Measurements from ENCODE around the gene C1RL. TPM values are rescaled to one million over a fixed set of nuclear protein-coding genes. Genes with fewer than 3 reads are reported as not detected.
A peak's percentile ranks its signal among the peaks of the same experiment; 100 is the strongest.

C1RL gene
- total RNA-seq, 1 experiment from 2014 or later, result 8.9 TPM

- ChIA-PET POLR2A (ENCODE audit: unreplicated experiment) (interaction anchor here (0.5 kb wide), 1 partner anchor 149 kb away, joined by 6 read pairs; the partner anchor contains the start of gene C12orf57), CTCF (no interaction called here)
- H2AFZ ChIP-seq (ENCODE audit: low read length), result peak overlapping the region; percentile 91; the same call in 1 of the 2 replicates
- H3K36me3 ChIP-seq (ENCODE audit: low read depth, low read length), result no peaks in the 10 kb centered on the region
- no peaks in the 10 kb centered on the region for H4K20me1 ChIP-seq (ENCODE audit: low read length)
- peaks cover 3% of the 10 kb centered on the region; the same call in 1 of the 2 replicates for H3K4me1 ChIP-seq (ENCODE audit: insufficient read depth, low read length)
- H3K27me3 ChIP-seq (ENCODE audit: low read length), result no peaks in the 10 kb centered on the region
- TF ChIP-seq CTCF (conservative IDR thresholded peaks at IDR 0.05; ENCODE audit: low read depth, low read length) (no peak), EZH2 (IDR thresholded peaks at IDR 0.05; ENCODE audit: low read length, unreplicated experiment) (no peak), EZH2phosphoT487 (IDR thresholded peaks at IDR 0.05; ENCODE audit: borderline replicate concordance, low read length) (no peak)
- H3F3A ChIP-seq (ENCODE audit: low read length, unreplicated experiment), result no peaks in the 10 kb centered on the region
- no peak for DNase-seq
- H3K27ac ChIP-seq (ENCODE audit: low read length), result no peak overlapping the region
- ATAC-seq, result no peak
- no peaks in the 10 kb centered on the region for H3K79me2 ChIP-seq (ENCODE audit: low read length)
- no peaks in the 10 kb centered on the region for H3K9me2 ChIP-seq (replicated peaks; ENCODE audit: low read length)
- no peak overlapping the region for H3K9ac ChIP-seq (ENCODE audit: low read length)
- BruUV-seq (replicated peaks), result no TSS peak
- no peak overlapping the region for H3K4me2 ChIP-seq (ENCODE audit: low read length)
- no peak overlapping the region for H3K4me3 ChIP-seq (ENCODE audit: low read length)
- intact Hi-C loops (cut with micrococcal nuclease), result loop anchor here (1.0 to 2.0 kb wide), 2 partner anchors 33 to 74 kb away; partner anchors contain the start of genes C1S and LPCAT3
- no peaks in the 10 kb centered on the region for H3K9me3 ChIP-seq (ENCODE audit: low read length)
These were observed 16.0 kb downstream of the C1RL start for GRCh38 chr12:7092986-7093460.

GRCh38 chr12:7092229-7092985, 16.6 kb downstream of the C1RL start, which contains the start of gene C1R:
Gene C1R, minus strand, starts transcription at chr12:7092445. Its CDS starts 57 bp downstream, at chr12:7092388.
- H3K9ac ChIP-seq (ENCODE audit: low read length), result peak within 1 kb of the TSS; percentile 29; the same call in 1 of the 2 replicates
- H3K4me1 ChIP-seq (ENCODE audit: insufficient read depth, low read length), result peaks cover 3% of the 10 kb centered on the region; the same call in 1 of the 2 replicates
- no peaks in the 10 kb centered on the region for H3K9me2 ChIP-seq (replicated peaks; ENCODE audit: low read length)
- H3K4me3 ChIP-seq (ENCODE audit: low read length), result peak within 1 kb of the TSS; percentile 66
- H3K79me2 ChIP-seq (ENCODE audit: low read length), result no peaks in the 10 kb centered on the region
- no peaks in the 10 kb centered on the region for H3K9me3 ChIP-seq (ENCODE audit: low read length)
- intact Hi-C loops (cut with micrococcal nuclease), result loop anchor here (1.0 to 2.0 kb wide), 2 partner anchors 32 to 74 kb away; partner anchors contain the start of genes C1S and LPCAT3
- CTCF ChIA-PET, result no interaction called here
- peak within 1 kb of the TSS; percentile 91 for H2AFZ ChIP-seq (ENCODE audit: low read length)
- no peaks in the 10 kb centered on the region for H3F3A ChIP-seq (ENCODE audit: low read length, unreplicated experiment)
- no peaks in the 10 kb centered on the region for H3K27me3 ChIP-seq (ENCODE audit: low read length)
- no peak within 1 kb of the TSS for H3K27ac ChIP-seq (ENCODE audit: low read length)
- TF ChIP-seq CTCF (conservative IDR thresholded peaks at IDR 0.05; ENCODE audit: low read depth, low read length) (peak; percentile 82), EZH2 (IDR thresholded peaks at IDR 0.05; ENCODE audit: low read length, unreplicated experiment) (no peak), EZH2phosphoT487 (IDR thresholded peaks at IDR 0.05; ENCODE audit: borderline replicate concordance, low read length) (no peak)
- H3K36me3 ChIP-seq (ENCODE audit: low read depth, low read length), result no peaks in the 10 kb centered on the region
- ATAC-seq, result peak; percentile 72
- H4K20me1 ChIP-seq (ENCODE audit: low read length), result no peaks in the 10 kb centered on the region
- peak; percentile 63 for DNase-seq
- POLR2A ChIA-PET (ENCODE audit: unreplicated experiment), result interaction anchor here (0.5 kb wide), 1 partner anchor 148 kb away, joined by 6 read pairs; the partner anchor contains the start of gene C12orf57
- H3K4me2 ChIP-seq (ENCODE audit: low read length), result peak within 1 kb of the TSS; percentile 88
- BruUV-seq (replicated peaks), result no TSS peak

Data from PC-3 (cell line).